Fibroblast of lung (primary cell): ENCODE measurements around the gene MAS1L. TPM values are rescaled to one million over a fixed set of nuclear protein-coding genes. Genes with fewer than 3 reads are reported as not detected.

Experiments
- DNase-seq, 2 donors: peaks; one replicate each; pipeline versions ENCODE4 v3.0.0 to v3.0.0-alpha.2; 2010; ENCODE audit warnings: low read depth in 2 of 2
- H2AFZ ChIP-seq: 2 replicates; pipeline ENCODE4 v1.5.1; 2012; ENCODE audit warnings: low read length, control low read depth, inconsistent platforms
- H3K27ac ChIP-seq: 2 replicates; pipeline ENCODE4 v1.5.1; 2011; ENCODE audit warnings: low read length, control low read depth; ENCODE audit not compliant: insufficient read depth
- H3K27me3 ChIP-seq: 2 replicates; pipeline ENCODE4 v1.5.1; 2011; ENCODE audit warnings: mild to moderate bottlenecking, low read length; ENCODE audit not compliant: control insufficient read depth, insufficient read depth
- H3K36me3 ChIP-seq: 2 replicates; pipeline ENCODE4 v1.5.1; 2011; ENCODE audit warnings: low read length; ENCODE audit not compliant: control insufficient read depth, insufficient read depth
- H3K4me1 ChIP-seq: 2 replicates; pipeline ENCODE4 v1.5.1; 2011; ENCODE audit warnings: low read length; ENCODE audit not compliant: control insufficient read depth, insufficient read depth; ENCODE audit errors: extremely low read depth
- H3K4me2 ChIP-seq: 2 replicates; pipeline ENCODE4 v1.5.1; 2011; ENCODE audit warnings: low read length, control low read depth; ENCODE audit not compliant: insufficient read depth; ENCODE audit errors: extremely low read depth
- H3K4me3 ChIP-seq, 4 experiments: fragments of 200-600 bp in 1 of 4; sonication (generic) in 1 of 4; replicated peaks in 1 of 4; 2 replicates each; pipeline ENCODE4 v1.5.1; 2011 to 2016; ENCODE audit warnings: low read length in 4 of 4, low read depth in 3 of 4, mild to moderate bottlenecking in 3 of 4, control low read depth in 2 of 4, inconsistent platforms in 1 of 4, mixed read lengths in 1 of 4; ENCODE audit not compliant: insufficient read depth in 1 of 4; ENCODE audit errors: control extremely low read depth in 1 of 4
- H3K79me2 ChIP-seq: 2 replicates; pipeline ENCODE4 v1.5.1; 2012; ENCODE audit warnings: mild to moderate bottlenecking, low read length, inconsistent platforms; ENCODE audit not compliant: control insufficient read depth, insufficient read depth
- H3K9ac ChIP-seq: 2 replicates; pipeline ENCODE4 v1.5.1; 2011; ENCODE audit warnings: mild to moderate bottlenecking, low read length, control low read depth; ENCODE audit not compliant: insufficient read depth
- H3K9me3 ChIP-seq: 2 replicates; pipeline ENCODE4 v1.5.1; 2012; ENCODE audit warnings: low read depth, low read length; ENCODE audit not compliant: control insufficient read depth, insufficient read depth
- H4K20me1 ChIP-seq: 2 replicates; pipeline ENCODE4 v1.5.1; 2011; ENCODE audit warnings: low read length; ENCODE audit not compliant: control insufficient read depth, insufficient read depth; ENCODE audit errors: extremely low read depth
- CTCF ChIP-seq, 2 donors: IDR thresholded peaks in 1 of 2; conservative IDR thresholded peaks in 1 of 2; 1 replicate in 1 of 2; 2 replicates in 1 of 2; pipeline ENCODE4 v1.5.1; 2011 to 2012; ENCODE audit warnings: low read length in 2 of 2, control low read depth in 1 of 2, inconsistent platforms in 1 of 2, low read depth in 1 of 2, mild to moderate bottlenecking in 1 of 2
- EZH2 ChIP-seq: IDR thresholded peaks from 2 replicates; pipeline ENCODE4 v1.5.1; 2012; ENCODE audit warnings: low read length, control low read depth, mild to moderate bottlenecking; ENCODE audit errors: missing control alignments
- polyA plus RNA-seq, 2 donors: library from polyadenylated mRNA; depleted of rRNA in 1 of 2; stranded (reverse) in 1 of 2; unstranded in 1 of 2; fragments of >200 nt; gene quantifications; 2 replicates each; pipeline ENCODE4 v1.2.1, GENCODE V29; 2011 to 2012; ENCODE audit warnings: missing spikeins in 1 of 2
- total RNA-seq: library from RNA; depleted of rRNA; stranded (reverse); fragments of >200 nt; gene quantifications from 2 replicates; pipeline ENCODE4 v1.2.1, GENCODE V29; 2014

The MAS1L gene
- total and polyA plus RNA-seq, 2 donors (not counting 1 experiment from before 2014, with no cell fraction given): not detected

- Histone ChIP-seq H4K20me1 (no peaks in the 10 kb centered on the region), H2AFZ (no peak overlapping the region), H3K36me3 (no peaks in the 10 kb centered on the region), H3K4me1 (no peaks in the 10 kb centered on the region), H3K79me2 (no peaks in the 10 kb centered on the region), H3K9me3 (no peaks in the 10 kb centered on the region), H3K4me3 (no peak overlapping the region), H3K4me2 (no peak overlapping the region), H3K9ac (no peak overlapping the region), H3K27ac (no peak overlapping the region), H3K27me3 (no peaks in the 10 kb centered on the region)
- no peak for DNase-seq
- TF ChIP-seq CTCF (conservative IDR thresholded peaks at IDR 0.05 in 1 of 2, IDR thresholded peaks at IDR 0.05 in 1 of 2; ENCODE audit: low read depth in 1 of 2, low read length in 2 of 2) (no peak), EZH2 (no peak)
Measured at GRCh38 chr6:29491574-29491973, 3.8 kb upstream of the MAS1L start.

GRCh38 chr6:29490552-29490951, 2.8 kb upstream of the MAS1L start:
- Histone ChIP-seq H3K79me2 (no peaks in the 10 kb centered on the region), H3K9me3 (no peaks in the 10 kb centered on the region), H3K27me3 (no peaks in the 10 kb centered on the region), H3K9ac (no peak overlapping the region), H3K36me3 (no peaks in the 10 kb centered on the region), H2AFZ (no peak overlapping the region), H4K20me1 (no peaks in the 10 kb centered on the region), H3K27ac (no peak overlapping the region), H3K4me2 (no peak overlapping the region), H3K4me3 (no peak overlapping the region), H3K4me1 (no peaks in the 10 kb centered on the region)
- TF ChIP-seq CTCF (conservative IDR thresholded peaks at IDR 0.05 in 1 of 2, IDR thresholded peaks at IDR 0.05 in 1 of 2; ENCODE audit: low read depth in 1 of 2, low read length in 2 of 2) (no peak), EZH2 (no peak)
- DNase-seq: no peak

GRCh38 chr6:29490055-29490454, 2.3 kb upstream of the MAS1L start:
- no peaks in the 10 kb centered on the region for H3K4me1 ChIP-seq
- TF ChIP-seq EZH2 (no peak), CTCF (conservative IDR thresholded peaks at IDR 0.05 in 1 of 2, IDR thresholded peaks at IDR 0.05 in 1 of 2; ENCODE audit: low read depth in 1 of 2, low read length in 2 of 2) (no peak)
- H3K4me3 ChIP-seq: no peak overlapping the region
- H3K27ac ChIP-seq: no peak overlapping the region
- no peak for DNase-seq
- no peak overlapping the region for H3K9ac ChIP-seq
- H3K27me3 ChIP-seq: no peaks in the 10 kb centered on the region
- no peak overlapping the region for H3K4me2 ChIP-seq
- H4K20me1 ChIP-seq: no peaks in the 10 kb centered on the region
- H2AFZ ChIP-seq: no peak overlapping the region
- no peaks in the 10 kb centered on the region for H3K9me3 ChIP-seq
- H3K36me3 ChIP-seq: no peaks in the 10 kb centered on the region
- H3K79me2 ChIP-seq: no peaks in the 10 kb centered on the region
